CD4-positive, alpha-beta T cell treated with Interleukin-17A for 4 hours (primary cell): ENCODE results near the gene HLX.

Experiments
- DNase-seq: peaks from one replicate; pipeline ENCODE4 v3.0.0-alpha.2; 2020; ENCODE audit warnings: mixed read lengths

The HLX gene

DNA sequence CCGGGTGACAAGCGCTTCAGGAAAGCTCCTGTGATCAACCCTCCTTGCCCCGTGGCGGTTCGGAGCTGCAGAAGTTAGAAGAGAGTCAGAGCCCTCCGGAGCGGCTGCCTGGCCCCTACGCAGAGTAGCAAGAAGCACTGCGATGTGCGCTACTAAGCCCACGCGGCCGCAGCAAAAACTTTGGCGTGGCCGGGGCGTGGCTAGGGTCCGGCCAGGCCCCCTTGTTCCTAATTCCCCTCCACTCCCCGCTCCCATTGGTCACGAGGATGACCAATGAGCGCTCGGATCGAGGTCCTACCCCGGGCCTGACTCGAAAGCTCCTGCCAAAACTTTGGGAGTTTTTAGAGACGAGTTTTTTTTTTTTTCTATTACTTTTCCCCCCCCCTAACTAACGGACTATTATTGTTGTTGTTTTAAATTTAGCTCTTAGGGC lies at the start of gene HLX:
Gene HLX (plus strand): TSS at position 368 of the 433 bp plus-strand sequence. CDS start 415 bp downstream, outside the sequence.
- no peak for DNase-seq

DNA sequence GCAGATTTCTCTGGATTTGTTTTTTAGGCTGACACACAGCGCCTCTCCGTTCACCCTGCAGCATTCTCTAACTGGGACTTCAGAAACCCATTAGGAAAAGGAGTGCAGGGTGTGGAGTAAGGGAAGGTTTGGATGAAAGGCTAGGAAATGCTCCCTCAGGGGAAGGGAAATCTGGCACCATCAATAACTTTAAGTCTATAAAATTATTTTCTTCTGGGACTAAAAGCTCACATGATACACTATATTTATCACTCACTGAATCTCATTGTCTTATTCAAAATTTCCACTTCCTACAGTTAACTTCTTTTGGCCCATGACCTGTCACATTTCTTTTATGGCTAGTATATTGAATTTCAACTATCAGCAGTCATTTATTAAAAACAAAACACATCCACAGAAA lies 45.8 kb upstream of the HLX start:
- no peak for DNase-seq

DNA sequence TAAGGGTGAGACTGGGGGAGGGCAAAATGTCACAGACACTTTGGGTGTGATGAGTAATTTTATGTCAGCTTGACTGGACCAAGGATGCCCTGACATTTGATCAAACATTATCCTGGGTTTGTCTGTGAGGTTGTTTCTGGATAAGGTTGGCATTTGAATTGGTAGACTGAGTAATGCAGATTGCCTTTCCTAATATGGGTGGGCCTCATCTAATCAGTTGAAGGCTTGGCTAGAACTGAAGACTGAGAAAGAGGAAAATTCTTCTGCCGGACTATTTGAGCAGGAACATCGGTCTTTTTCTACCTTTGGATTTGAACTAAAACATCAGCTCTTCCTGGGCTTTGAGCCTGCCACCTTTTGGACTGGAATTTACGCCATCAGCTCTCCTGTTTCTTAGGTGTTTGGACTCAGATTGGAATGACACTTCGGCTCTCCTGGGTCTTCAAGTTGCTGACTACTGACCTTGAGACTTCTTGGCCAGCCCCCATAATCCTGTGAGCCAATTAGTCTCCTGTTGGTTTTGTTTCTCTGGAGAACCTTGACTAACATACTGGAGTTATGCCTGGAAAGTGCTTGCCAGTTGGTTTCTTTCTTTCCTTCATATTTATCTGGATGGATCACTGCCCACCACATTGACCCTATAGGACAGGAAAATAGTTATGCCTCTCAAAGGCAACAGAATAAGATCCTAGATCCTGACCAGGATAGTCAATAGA lies 44.9 kb upstream of the HLX start:
- no peak for DNase-seq

- DNase-seq, result no peak
Observed at GRCh38 chr1:220838578-220838977, 40.7 kb upstream of the HLX start.

DNA sequence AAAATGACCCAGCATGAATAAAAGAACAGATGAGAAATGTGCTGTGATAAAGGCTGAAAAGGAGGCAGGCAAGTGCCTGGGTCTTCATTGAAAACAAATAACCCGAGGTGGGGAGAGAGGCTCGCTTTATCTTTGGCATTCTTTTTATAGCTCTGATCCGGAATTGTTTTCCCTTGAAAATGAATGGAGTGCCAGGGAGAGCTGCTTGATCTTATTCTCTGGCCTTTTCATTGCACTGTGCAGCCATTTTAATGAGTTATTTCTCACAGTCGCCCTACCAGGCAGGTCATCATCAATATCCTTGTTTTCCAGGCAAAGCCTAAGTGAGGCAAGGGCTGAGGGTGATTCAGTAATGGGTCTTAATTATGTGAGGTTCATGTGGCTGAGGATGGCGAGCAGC lies 39.8 kb upstream of the HLX start:
- DNase-seq, result no peak

DNA sequence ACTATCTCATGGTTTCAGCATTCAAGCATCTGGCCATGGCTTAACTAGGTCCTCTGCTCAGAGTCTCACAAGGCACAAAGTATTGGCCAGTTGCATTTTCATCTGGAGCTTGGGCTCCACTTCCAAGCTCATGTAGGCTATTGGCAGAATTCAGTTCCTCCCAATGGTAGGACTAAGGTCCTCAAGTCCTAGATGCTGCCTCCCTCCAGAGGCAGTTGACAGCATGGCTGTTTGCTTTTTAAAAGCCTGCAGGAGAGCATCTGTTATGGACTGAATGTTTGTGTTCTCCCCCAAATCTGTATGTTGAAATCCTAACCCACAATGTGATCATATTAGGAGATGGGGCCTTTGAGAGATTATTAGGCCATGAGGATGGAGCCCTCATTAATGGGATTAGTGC lies 38.0 kb upstream of the HLX start:
- DNase-seq, result no peak

DNA sequence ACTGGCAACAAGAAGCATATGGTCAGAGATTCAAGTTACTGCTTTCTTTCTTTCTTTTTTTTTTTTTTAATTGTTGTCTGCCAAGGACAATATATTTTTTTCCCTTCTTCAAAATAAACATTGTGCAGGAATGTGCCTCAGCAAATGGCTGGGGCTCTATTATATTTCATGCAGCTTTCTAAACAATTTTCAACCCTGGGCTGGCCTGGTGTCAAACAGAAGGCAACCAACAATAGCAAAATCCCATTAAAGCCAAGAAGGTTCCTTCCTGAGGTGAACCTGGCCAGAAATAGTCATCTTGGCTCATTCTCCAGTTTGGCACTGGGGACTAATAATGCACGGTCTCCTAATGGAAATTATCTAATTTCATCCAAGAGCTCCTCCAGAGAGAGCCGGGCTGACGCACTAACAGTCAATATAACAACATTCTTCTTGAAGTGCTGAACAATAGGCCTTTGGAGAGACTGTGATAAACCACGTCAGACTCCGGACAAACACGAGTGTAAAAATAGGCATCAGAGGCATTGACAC lies 35.7 kb upstream of the HLX start:
- DNase-seq, result no peak

DNA sequence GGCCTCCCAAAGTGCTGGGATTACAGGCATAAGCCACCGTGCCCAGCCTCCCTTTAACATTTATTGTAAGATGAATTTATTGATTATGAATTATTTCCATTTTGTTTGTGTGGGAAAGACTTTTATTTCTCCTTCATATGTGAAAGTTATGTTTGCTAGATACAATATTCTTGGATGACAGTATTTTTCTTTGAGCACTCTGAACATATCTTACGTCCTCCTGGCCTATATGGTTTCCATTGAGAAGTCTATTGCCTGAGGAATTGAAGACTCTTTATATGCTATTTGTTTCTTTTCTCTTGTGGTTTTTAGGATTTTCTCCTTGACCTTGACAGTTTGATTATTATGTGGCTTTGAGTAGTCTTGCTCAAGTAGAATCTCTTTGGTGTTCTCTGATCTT lies 26.8 kb upstream of the HLX start:
- DNase-seq, result no peak

GRCh38 chr1:220872296-220872695 lies 6.9 kb upstream of the HLX start:
- DNase-seq, result no peak

DNA sequence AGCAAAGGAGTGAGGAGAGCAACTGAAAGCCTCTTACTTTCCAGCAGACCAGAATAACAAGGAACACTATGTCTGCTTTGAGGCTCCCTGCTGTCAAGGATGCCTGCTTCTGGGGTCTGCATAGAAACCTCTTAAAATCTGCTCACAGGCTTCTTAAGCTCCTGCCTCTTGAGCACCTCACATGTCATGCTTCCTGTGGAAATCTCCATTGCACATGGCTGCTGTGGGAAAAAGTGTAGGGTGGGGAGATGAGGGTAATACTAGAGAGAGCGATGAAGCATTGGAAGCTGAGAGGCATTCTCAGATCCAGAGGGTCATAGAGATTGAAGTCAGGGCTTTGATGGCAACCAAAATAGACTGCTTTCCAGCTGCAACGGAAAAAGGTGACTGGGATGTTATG lies 6.2 kb upstream of the HLX start:
- no peak for DNase-seq

DNA sequence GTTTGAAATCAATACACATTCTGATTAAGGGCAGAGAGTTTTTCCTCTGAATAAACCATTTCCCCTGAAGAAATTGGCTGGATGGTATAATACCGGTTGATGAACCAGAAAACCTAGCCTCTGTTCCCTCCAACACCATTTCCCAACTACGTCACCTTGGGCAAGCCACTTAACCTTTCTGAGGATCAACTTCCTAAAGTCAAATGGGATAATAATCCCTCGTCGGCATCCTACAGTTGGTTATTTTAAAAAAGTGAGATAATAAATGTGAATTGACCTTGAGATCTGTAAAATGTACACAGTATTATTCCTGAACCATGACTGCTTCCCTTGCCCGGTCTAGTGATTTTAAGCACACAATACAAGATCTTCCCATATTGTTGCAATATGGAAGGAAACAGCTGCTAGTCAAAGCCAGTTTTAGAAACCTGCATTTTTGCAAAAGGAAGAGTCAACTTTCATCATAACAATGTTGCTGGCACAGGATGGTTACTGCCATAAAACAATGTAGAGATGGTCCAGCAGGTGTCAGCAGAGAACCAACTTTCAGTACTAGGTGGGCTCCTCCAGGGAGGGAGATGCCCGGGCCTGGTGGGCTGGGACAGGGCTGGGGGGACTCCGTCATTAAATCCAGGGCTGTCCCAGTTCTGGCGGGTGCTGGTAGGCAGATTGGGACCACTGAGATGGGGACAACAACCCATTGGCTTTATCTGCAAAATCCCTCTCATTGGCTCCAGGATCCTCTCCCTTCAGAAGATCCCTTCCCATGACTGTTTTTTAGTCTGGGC lies 5.2 kb upstream of the HLX start:
- no peak for DNase-seq

DNA sequence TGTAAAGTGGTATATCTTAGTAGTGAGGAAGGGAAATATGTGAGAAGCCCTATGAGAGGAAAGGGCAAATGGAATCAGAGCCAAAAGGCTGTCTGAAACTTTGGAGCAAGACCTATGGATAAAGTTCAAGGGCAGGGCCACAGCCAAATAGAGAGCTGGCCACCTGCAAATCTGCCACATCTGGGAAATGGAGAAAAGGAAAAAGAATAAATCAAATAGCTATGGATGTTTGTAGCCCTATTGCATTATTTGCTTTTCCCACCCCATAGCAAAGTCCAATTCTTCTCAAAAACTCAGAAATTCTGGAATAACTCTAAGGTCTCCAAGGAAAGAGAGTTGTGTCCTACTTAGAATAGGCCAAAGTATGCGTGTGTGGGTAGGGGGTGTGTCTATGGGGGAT lies 4.0 kb upstream of the HLX start:
- DNase-seq, result no peak

DNA sequence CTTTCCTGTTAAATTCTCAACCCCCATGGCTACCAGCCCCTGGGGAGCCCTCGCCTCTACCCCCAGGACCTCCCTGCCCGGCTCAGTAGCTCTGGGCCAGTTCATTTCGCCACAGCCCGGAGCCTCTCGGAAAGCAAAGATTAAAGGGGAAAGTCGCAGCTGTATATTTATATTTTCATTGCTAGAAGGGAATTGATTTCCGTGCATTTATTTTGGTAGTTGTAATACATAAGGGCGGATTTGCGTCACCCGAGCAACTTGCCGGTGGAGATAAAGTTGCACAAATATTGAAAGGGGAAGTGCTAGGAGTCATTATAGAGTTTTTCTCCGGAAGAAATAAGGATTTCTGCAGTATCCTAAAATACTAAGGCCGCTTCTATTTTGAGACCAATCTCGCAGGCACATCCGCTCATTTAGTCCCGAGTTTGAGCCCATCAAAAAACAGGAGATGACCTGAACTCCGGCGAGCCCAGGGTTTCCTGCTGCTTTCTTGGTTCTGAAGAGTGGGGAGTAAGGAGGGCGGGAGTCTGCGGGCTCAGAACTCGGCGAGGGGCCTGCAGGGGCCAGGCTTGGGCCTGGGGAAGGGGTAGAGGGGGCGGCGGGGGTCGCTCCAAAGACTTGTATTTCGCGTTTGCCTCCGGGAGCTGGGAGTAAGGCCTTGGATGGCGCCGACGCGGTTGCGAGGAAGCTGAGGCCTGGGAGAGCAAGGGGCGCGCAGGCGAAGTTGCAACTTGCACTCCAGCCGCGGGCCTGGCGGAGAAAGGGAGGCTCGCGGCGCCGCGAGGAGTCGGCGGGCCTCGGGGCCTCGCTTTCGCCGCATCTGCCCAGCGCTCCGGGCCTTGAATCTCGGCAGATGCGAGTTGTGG lies 2.5 kb upstream of the HLX start:
- no peak for DNase-seq

DNA sequence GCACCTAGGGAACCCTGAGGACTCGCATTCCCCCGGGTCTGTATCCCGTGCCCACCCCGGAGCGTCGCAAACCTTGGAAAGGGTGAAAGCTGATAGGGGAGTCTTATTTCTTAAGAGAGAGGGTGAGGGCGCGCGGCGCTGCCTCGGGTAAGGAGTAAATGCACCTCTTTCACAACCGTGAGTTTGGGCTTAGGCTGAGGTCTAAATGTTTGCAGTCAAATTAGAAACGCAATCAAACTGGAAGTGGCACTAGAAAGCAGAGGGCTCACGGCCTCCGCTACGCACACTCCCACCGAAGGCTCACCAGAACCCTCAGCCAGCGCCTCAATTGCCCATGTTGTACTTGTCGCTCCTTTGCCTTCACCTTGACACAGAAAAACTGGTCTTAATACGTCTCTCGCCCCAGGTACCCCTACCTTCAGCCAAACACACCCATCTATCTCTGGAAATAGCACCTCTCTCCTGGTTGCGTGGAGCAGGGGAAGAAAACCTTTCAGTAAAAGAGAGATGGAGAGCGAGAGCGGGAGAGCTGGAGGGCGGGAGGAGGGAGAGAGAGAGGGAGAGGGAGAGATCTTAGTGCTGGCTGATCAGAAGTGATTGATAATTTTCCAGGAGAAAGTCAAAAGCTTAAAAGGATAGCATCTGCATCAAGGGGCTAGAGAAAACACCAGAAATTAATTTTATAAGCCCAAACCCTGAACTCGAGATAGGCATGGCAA lies 1.7 kb upstream of the HLX start:
- DNase-seq, result no peak

DNA sequence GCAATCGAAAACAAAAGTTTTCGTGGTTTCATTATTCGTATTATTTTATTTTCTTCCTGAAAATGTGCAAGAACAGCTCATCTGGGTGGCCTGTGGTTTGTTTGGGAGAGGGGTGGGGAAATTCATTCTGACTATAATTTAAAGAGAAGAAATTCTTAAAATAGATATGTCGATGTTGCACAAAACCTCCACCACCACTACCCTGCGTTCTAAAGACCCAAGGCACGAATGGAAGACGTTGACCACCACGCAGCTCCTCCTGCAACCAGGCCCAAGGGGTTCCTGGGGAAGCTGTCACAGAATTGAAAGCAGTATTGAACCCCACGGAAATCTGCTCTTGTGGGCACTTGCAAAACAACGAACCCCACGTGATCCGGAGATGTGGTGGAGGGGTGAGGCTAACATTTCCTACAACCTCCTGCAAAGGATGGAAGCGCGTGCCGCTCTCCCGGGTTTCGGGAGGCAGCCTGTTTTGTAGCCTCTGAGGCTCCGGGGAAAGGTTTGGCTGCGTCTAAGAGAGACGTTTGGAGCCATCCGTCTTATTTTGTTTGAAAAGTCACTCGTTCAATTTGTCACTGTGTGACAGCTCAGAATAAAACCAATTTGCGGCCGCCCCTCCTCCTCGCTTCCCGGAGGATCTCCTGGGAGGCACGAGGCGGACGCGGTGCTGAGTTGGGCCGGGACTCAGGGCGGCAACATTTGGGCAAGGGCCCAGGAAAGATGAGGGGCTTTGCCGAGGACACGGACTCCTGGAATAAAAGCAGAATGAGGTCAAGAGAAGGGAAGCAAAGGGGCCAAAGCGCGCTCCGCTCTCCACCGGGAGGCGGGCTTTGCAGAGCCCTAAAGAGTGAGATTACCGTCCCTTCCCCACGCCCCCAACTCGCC lies 810 bp upstream of the HLX start:
- DNase-seq, result no peak

GRCh38 chr1:220879509-220880361 lies 492 bp downstream of the HLX start:
- DNase-seq, result no peak

DNA sequence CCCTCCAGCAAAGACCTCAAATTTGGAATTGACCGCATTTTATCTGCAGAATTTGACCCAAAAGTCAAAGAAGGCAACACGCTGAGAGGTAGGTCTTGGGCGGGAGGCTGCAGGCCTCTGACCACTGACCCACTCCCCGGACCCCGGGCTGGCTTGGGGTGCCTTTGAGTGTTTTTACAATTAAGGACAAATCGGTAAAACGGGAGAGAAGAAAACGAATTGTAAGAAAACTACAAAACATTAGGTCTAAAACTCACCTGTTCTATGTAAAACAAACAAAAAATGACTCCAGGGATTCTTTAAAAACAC lies 1.1 kb downstream of the HLX start:
- DNase-seq, result no peak

DNA sequence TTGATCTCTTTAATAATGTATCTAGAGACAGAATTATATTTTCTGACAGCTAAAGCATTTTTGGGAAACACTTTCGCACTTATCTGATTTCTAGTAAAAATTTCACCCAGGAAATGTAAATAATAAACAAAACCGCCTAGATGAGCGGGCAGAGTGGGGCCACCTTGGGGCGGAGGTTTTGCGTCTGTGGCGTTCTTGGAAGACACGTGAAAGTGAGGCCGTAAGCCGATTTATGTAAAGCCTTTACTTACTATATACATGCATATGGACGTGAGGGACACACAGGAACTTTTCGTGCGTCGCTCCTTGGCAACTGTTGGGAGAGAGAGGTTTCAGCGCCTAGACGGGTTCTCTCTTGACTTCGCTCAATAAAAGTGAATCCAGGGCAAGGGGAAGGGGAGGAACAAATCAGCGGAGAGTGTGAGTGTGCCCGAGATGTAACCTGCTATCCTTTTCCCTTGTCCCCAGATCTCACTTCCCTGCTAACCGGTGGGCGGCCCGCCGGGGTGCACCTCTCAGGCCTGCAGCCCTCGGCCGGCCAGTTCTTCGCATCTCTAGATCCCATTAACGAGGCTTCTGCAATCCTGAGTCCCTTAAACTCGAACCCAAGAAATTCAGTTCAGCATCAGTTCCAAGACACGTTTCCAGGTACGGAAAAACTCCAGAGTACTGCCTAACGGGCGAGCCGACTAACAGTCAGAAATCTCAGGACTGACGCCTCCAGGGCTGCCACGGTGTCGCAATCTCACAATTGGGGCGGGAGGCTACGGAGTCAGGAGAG lies 1.7 kb downstream of the HLX start:
- no peak for DNase-seq

GRCh38 chr1:220882061-220882891 lies 3.0 kb downstream of the HLX start:
- no peak for DNase-seq
